Measurements from ENCODE around the gene MLST8. TPM values are rescaled to one million over a fixed set of nuclear protein-coding genes. Genes with fewer than 3 reads are reported as not detected.

The MLST8 gene
- polyA plus RNA-seq, 1 donor (not counting 4 experiments of a cell fraction or from before 2014, with no cell fraction given) = 35.7 TPM

DNA sequence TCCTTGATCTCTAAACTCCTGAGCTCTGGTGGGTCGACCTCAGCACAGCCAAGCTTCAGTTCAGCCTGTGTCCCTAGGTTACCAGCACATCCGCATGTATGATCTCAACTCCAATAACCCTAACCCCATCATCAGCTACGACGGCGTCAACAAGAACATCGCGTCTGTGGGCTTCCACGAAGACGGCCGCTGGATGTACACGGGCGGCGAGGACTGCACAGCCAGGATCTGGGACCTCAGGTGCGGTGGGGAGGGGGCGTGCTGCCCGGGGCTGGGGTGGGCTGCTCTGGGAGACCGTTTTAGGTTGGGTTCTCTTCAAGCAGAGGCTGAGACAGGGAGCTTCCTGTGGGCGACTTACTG, 1.1 kb downstream of the MLST8 start:
- Histone ChIP-seq H3K4me3 (ENCODE audit: control insufficient read depth in 2 of 3, extremely low read depth in 1 of 3, insufficient read depth in 2 of 3, low read depth in 1 of 3, low read length in 3 of 3) (peak overlapping the region; percentile 73 to 95 (median 77)), H3K79me2 (ENCODE audit: control insufficient read depth, insufficient read depth, low read length) (peaks cover 7% of the 10 kb centered on the region), H2AFZ (ENCODE audit: control insufficient read depth, low read length) (no peak overlapping the region), H3K9ac (ENCODE audit: control insufficient read depth, extremely low read depth, insufficient read depth, low read length) (peak overlapping the region; percentile 93), H4K20me1 (ENCODE audit: control insufficient read depth, extremely low read depth, insufficient read depth, low read length) (no peaks in the 10 kb centered on the region), H3K27ac (ENCODE audit: control insufficient read depth, insufficient read depth, low read length) (no peak overlapping the region), H3K4me1 (ENCODE audit: control insufficient read depth, extremely low read depth, insufficient read depth, low read length) (peaks cover 9% of the 10 kb centered on the region), H3K27me3 (ENCODE audit: control insufficient read depth, extremely low read depth, insufficient read depth, low read length) (no peaks in the 10 kb centered on the region), H3K9me3 (ENCODE audit: control insufficient read depth, low read depth, low read length) (no peaks in the 10 kb centered on the region), H3K9me1 (ENCODE audit: control insufficient read depth, extremely low read depth, insufficient read depth, low read length) (no peaks in the 10 kb centered on the region), H3K4me2 (ENCODE audit: control insufficient read depth, extremely low read depth, insufficient read depth, low read depth, low read length) (peak overlapping the region; percentile 75), H3K36me3 (ENCODE audit: control insufficient read depth in 2 of 2, extremely low read depth in 1 of 2, insufficient read depth in 2 of 2, low read length in 2 of 2) (peaks cover 12% of the 10 kb centered on the region in 2 experiments)
- no peak for TF ChIP-seq EZH2 (IDR thresholded peaks at IDR 0.05; ENCODE audit: low read length)
- TF ChIP-seq, protein P1, sequence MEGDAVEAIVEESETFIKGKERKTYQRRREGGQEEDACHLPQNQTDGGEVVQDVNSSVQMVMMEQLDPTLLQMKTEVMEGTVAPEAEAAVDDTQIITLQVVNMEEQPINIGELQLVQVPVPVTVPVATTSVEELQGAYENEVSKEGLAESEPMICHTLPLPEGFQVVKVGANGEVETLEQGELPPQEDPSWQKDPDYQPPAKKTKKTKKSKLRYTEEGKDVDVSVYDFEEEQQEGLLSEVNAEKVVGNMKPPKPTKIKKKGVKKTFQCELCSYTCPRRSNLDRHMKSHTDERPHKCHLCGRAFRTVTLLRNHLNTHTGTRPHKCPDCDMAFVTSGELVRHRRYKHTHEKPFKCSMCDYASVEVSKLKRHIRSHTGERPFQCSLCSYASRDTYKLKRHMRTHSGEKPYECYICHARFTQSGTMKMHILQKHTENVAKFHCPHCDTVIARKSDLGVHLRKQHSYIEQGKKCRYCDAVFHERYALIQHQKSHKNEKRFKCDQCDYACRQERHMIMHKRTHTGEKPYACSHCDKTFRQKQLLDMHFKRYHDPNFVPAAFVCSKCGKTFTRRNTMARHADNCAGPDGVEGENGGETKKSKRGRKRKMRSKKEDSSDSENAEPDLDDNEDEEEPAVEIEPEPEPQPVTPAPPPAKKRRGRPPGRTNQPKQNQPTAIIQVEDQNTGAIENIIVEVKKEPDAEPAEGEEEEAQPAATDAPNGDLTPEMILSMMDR (optimal IDR thresholded peaks at IDR 0.05 in 1 of 3, IDR thresholded peaks at IDR 0.05 in 1 of 3, conservative IDR thresholded peaks at IDR 0.05 in 1 of 3; ENCODE audit: extremely low read depth in 1 of 3, insufficient read depth in 2 of 3, low read length in 3 of 3) = no peak
- DNase-seq (ENCODE audit: low read depth, low spot score) = no peak
- no peak for FAIRE-seq
- dilution Hi-C loops (cut with MboI; ENCODE audit: extremely low pct_ligation_motif_present, low sequenced_read_pairs) = no loop called here

DNA sequence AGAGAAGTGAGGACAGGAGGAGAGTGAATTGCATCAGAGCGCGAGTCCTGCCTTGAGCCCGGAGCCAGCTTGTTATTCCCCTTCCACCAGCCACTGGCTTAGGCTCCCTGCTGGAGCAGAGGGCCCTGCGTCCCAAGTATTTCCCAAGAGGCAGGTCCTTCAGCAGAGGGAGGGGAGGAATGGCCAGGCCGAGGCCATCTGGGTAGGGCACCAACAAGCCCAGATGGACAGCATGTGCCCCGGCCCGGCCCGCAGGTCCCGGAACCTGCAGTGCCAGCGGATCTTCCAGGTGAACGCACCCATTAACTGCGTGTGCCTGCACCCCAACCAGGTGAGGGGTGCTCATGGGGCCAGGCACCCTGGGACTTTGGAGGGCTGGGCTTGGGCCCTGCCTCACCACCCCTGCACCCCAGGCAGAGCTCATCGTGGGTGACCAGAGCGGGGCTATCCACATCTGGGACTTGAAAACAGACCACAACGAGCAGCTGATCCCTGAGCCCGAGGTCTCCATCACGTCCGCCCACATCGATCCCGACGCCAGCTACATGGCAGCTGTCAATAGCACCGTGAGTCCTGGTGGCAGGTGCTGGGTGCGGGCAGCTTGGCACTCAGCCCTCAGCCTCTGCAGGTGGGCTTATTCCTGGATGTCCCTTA, 1.7 kb downstream of the MLST8 start:
- Histone ChIP-seq H3K9me1 (ENCODE audit: control insufficient read depth, extremely low read depth, insufficient read depth, low read length) (no peaks in the 10 kb centered on the region), H3K27me3 (ENCODE audit: control insufficient read depth, extremely low read depth, insufficient read depth, low read length) (no peaks in the 10 kb centered on the region), H3K4me1 (ENCODE audit: control insufficient read depth, extremely low read depth, insufficient read depth, low read length) (peaks cover 9% of the 10 kb centered on the region), H3K9ac (ENCODE audit: control insufficient read depth, extremely low read depth, insufficient read depth, low read length) (no peak overlapping the region), H3K79me2 (ENCODE audit: control insufficient read depth, insufficient read depth, low read length) (peaks cover 9% of the 10 kb centered on the region), H3K9me3 (ENCODE audit: control insufficient read depth, low read depth, low read length) (no peaks in the 10 kb centered on the region), H3K36me3 (ENCODE audit: control insufficient read depth in 2 of 2, extremely low read depth in 1 of 2, insufficient read depth in 2 of 2, low read length in 2 of 2) (peaks cover 12 to 15% of the 10 kb centered on the region in 2 experiments), H3K4me3 (ENCODE audit: control insufficient read depth in 2 of 3, extremely low read depth in 1 of 3, insufficient read depth in 2 of 3, low read depth in 1 of 3, low read length in 3 of 3) (no peak overlapping the region), H2AFZ (ENCODE audit: control insufficient read depth, low read length) (no peak overlapping the region), H4K20me1 (ENCODE audit: control insufficient read depth, extremely low read depth, insufficient read depth, low read length) (no peaks in the 10 kb centered on the region), H3K27ac (ENCODE audit: control insufficient read depth, insufficient read depth, low read length) (no peak overlapping the region), H3K4me2 (ENCODE audit: control insufficient read depth, extremely low read depth, insufficient read depth, low read depth, low read length) (no peak overlapping the region)
- FAIRE-seq (no peak), DNase-seq (ENCODE audit: low read depth, low spot score) (no peak)
- TF ChIP-seq, protein P1 (optimal IDR thresholded peaks at IDR 0.05 in 1 of 3, IDR thresholded peaks at IDR 0.05 in 1 of 3, conservative IDR thresholded peaks at IDR 0.05 in 1 of 3; ENCODE audit: extremely low read depth in 1 of 3, insufficient read depth in 2 of 3, low read length in 3 of 3) = no peak
- no peak for TF ChIP-seq EZH2 (IDR thresholded peaks at IDR 0.05; ENCODE audit: low read length)
- dilution Hi-C loops (cut with MboI; ENCODE audit: extremely low pct_ligation_motif_present, low sequenced_read_pairs) = no loop called here

Measured in keratinocyte (primary cell).